PC-9 (cell line): Measurements from ENCODE around the gene TTI1. TPM values are rescaled to one million over a fixed set of nuclear protein-coding genes. Genes with fewer than 3 reads are reported as not detected.

ENCODE experiments used
- BruUV-seq: library from RNA; stranded (reverse); fragments of 400-500 nt; replicated peaks from 2 replicates; lab custom pipeline; 2021; lab: Mats Ljungman, UMichigan
- CTCF ChIA-PET: fragments of 300-600 bp; sonication (Branson Sonifier 250); formaldehyde crosslinking; loops from one replicate; lab custom pipeline; 2022; ENCODE audit warnings: antibody characterized with exemption; lab: Charles Lee
- POLR2A ChIA-PET: fragments of 300-600 bp; sonication (Branson Sonifier 250); formaldehyde crosslinking; loops from one replicate; lab custom pipeline; 2022; ENCODE audit warnings: antibody characterized with exemption; ENCODE audit not compliant: unreplicated experiment; lab: Charles Lee
- DNase-seq, 2 experiments: peaks; one replicate each; pipeline versions ENCODE4 v3.0.0 to v3.0.0-alpha.2; 2015 to 2022; ENCODE audit warnings: mixed read lengths in 1 of 2
- H2AFZ ChIP-seq: fragments of 200-600 bp; sonication (generic); 2 replicates; pipeline ENCODE4 v1.8.1; 2017; ENCODE audit warnings: antibody characterized with exemption
- H3F3A ChIP-seq: fragments of 200-600 bp; sonication (generic); 2 replicates; pipeline ENCODE4 v1.8.1; 2017; ENCODE audit warnings: antibody characterized with exemption, mild to moderate bottlenecking, low read depth; ENCODE audit not compliant: insufficient read depth
- H3K27ac ChIP-seq: fragments of 200-600 bp; sonication (generic); 2 replicates; pipeline ENCODE4 v1.6.1; 2016; ENCODE audit warnings: mixed run types
- H3K27me3 ChIP-seq: fragments of 200-600 bp; sonication (generic); 2 replicates; pipeline ENCODE4 v1.6.1; 2016; ENCODE audit warnings: low read depth, mixed run types; ENCODE audit not compliant: insufficient read depth
- H3K36me3 ChIP-seq: fragments of 200-600 bp; sonication (generic); 2 replicates; pipeline ENCODE4 v1.6.1; 2016; ENCODE audit warnings: low read depth, mixed run types
- H3K4me1 ChIP-seq: fragments of 200-600 bp; sonication (generic); replicated peaks from 2 replicates; pipeline ENCODE4 v1.6.1; 2016; ENCODE audit warnings: mixed run types; ENCODE audit not compliant: insufficient read depth
- H3K4me2 ChIP-seq: fragments of 200-600 bp; sonication (generic); 2 replicates; pipeline ENCODE4 v1.6.1; 2017; ENCODE audit warnings: mixed run types
- H3K4me3 ChIP-seq: fragments of 200-600 bp; sonication (generic); 2 replicates; pipeline ENCODE4 v1.6.1; 2016; ENCODE audit warnings: mixed run types
- H3K79me2 ChIP-seq: fragments of 200-600 bp; sonication (generic); 2 replicates; pipeline ENCODE4 v1.6.1; 2017; ENCODE audit warnings: low read depth, mixed run types
- H3K9me2 ChIP-seq: fragments of 200-600 bp; sonication (generic); 2 replicates; pipeline ENCODE4 v1.8.1; 2017; ENCODE audit warnings: mild to moderate bottlenecking; ENCODE audit not compliant: insufficient read depth
- H3K9me3 ChIP-seq: fragments of 200-600 bp; sonication (generic); 2 replicates; pipeline ENCODE4 v1.8.1; 2016; ENCODE audit warnings: low read depth; ENCODE audit not compliant: insufficient read depth
- H4K20me1 ChIP-seq: fragments of 200-600 bp; sonication (generic); 2 replicates; pipeline ENCODE4 v1.8.1; 2017; ENCODE audit not compliant: insufficient read depth
- EZH2 ChIP-seq: fragments of 200-600 bp; sonication (generic); IDR thresholded peaks from 2 replicates; pipeline ENCODE4 v1.8.0; 2017; ENCODE audit warnings: antibody characterized with exemption, low read depth
- intact Hi-C: fragments of 100-400 bp; cut with micrococcal nuclease; formaldehyde crosslinking; loops from one replicate; pipeline ENCODE4 v1.10.0; 2022; ENCODE audit not compliant: unreplicated experiment
- total RNA-seq: library from RNA; stranded (reverse); gene quantifications from 2 replicates; pipeline ENCODE4 v1.2.3, GENCODE V29; 2021
- TF ChIP-seq, protein P1 (sequence below): fragments of 200-600 bp; sonication (generic); conservative IDR thresholded peaks from 2 replicates; pipeline ENCODE4 v1.6.1; 2017; ENCODE audit warnings: mixed run types, antibody characterized with exemption, mild to moderate bottlenecking, moderate library complexity

TTI1 gene
- total RNA-seq, 1 experiment from 2014 or later = 34.2 TPM

DNA sequence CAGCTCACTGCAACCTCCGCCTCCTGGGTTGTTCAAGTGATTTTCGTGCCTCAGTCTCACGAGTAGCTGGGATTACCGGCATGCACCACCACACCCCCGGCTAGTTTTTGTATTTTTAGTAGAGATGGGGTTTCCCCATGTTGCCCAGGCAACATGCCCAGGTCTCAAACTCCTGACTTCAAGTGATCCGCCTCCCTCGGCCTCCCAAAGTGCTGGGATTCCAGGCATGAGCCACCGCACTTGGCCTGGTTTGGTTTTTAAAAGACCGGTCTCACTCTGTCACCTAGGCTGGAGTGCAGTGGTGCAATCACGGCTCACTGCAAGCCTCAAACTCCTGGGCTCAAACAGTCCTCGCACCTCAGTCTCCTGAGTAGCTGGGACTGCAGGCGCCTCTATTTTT lies 90.2 kb downstream of the TTI1 start:
- Histone ChIP-seq H3F3A (no peaks in the 10 kb centered on the region), H3K9me2 (no peaks in the 10 kb centered on the region), H3K27me3 (peaks cover 29% of the 10 kb centered on the region), H3K79me2 (no peaks in the 10 kb centered on the region), H3K4me2 (no peak overlapping the region), H4K20me1 (no peaks in the 10 kb centered on the region), H3K36me3 (no peaks in the 10 kb centered on the region), H3K4me1 (no peaks in the 10 kb centered on the region), H3K4me3 (no peak overlapping the region), H3K27ac (no peak overlapping the region), H2AFZ (no peak overlapping the region), H3K9me3 (no peaks in the 10 kb centered on the region)
- POLR2A ChIA-PET = no interaction called here
- intact Hi-C loops = no loop called here
- CTCF ChIA-PET = interaction anchor here (0.6 kb wide), 1 partner anchor 231 kb away, joined by 3 read pairs; no protein-coding TSS in a partner anchor
- BruUV-seq = no TSS peak
- TF ChIP-seq, protein P1, sequence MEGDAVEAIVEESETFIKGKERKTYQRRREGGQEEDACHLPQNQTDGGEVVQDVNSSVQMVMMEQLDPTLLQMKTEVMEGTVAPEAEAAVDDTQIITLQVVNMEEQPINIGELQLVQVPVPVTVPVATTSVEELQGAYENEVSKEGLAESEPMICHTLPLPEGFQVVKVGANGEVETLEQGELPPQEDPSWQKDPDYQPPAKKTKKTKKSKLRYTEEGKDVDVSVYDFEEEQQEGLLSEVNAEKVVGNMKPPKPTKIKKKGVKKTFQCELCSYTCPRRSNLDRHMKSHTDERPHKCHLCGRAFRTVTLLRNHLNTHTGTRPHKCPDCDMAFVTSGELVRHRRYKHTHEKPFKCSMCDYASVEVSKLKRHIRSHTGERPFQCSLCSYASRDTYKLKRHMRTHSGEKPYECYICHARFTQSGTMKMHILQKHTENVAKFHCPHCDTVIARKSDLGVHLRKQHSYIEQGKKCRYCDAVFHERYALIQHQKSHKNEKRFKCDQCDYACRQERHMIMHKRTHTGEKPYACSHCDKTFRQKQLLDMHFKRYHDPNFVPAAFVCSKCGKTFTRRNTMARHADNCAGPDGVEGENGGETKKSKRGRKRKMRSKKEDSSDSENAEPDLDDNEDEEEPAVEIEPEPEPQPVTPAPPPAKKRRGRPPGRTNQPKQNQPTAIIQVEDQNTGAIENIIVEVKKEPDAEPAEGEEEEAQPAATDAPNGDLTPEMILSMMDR = no peak
- no peak for TF ChIP-seq EZH2
- DNase-seq = no peak

DNA sequence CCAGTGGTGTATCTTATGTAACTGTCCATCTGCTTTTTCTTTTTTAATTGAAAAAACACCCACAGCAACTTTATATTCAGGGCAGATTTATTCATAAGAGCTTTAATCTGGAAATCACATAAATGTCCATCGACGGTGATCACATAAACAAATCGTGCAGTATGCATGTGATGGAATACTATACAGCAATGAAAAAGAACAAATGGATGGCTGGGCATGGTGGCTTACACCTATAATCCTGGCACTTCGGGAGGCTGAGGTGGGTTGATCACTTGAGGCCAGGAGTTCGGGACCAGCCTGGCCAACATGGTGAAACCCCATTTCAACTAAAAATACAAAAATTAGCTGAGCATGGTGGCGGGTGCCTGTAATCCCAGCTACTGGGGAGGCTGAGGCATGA lies 91.3 kb downstream of the TTI1 start:
- Histone ChIP-seq H3K36me3 (no peaks in the 10 kb centered on the region), H3K4me3 (no peak overlapping the region), H3F3A (no peaks in the 10 kb centered on the region), H3K9me3 (no peaks in the 10 kb centered on the region), H2AFZ (no peak overlapping the region), H3K27ac (no peak overlapping the region), H3K4me1 (no peaks in the 10 kb centered on the region), H4K20me1 (no peaks in the 10 kb centered on the region), H3K79me2 (no peaks in the 10 kb centered on the region), H3K4me2 (no peak overlapping the region), H3K27me3 (peaks cover 18% of the 10 kb centered on the region), H3K9me2 (no peaks in the 10 kb centered on the region)
- intact Hi-C loops = no loop called here
- DNase-seq = no peak
- ChIA-PET POLR2A (no interaction called here), CTCF (no interaction called here)
- TF ChIP-seq, protein P1 = no peak
- no peak for TF ChIP-seq EZH2
- BruUV-seq = no TSS peak

DNA sequence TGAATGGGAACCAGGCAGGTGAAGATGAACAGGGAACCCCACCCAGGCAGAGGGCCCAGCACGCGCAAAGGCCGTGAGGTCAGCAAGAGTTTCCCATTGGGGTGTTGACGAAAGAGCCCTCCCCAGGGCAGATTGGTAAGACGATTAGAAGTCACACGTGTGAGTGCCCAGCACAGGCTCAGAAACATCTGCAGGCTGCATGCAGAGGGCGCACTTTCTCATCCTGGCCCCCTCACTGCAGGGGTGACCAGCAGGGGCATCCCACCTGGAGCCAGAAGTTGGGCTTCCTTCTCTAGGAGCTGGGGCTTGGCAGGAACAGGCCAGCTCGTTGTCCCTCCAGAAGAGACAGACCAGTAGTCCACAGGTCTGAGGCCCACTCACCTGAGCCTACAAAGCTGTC lies 91.9 kb downstream of the TTI1 start:
- H3K27ac ChIP-seq = no peak overlapping the region
- POLR2A ChIA-PET = no interaction called here

More for the DNA sequence above, 91.9 kb downstream of the TTI1 start:
- Histone ChIP-seq H3K9me3 (no peaks in the 10 kb centered on the region), H3K79me2 (no peaks in the 10 kb centered on the region), H3K4me1 (no peaks in the 10 kb centered on the region), H4K20me1 (no peaks in the 10 kb centered on the region), H3K4me2 (no peak overlapping the region), H3K9me2 (no peaks in the 10 kb centered on the region), H3K27me3 (peaks cover 12% of the 10 kb centered on the region; the same call in 1 of the 2 replicates), H2AFZ (no peak overlapping the region), H3K36me3 (no peaks in the 10 kb centered on the region), H3K4me3 (no peak overlapping the region), H3F3A (no peaks in the 10 kb centered on the region)
- no peak for DNase-seq
- CTCF ChIA-PET = no interaction called here
- intact Hi-C loops = no loop called here
- TF ChIP-seq, protein P1 = no peak; the same call in 1 of the 2 replicates
- no peak for TF ChIP-seq EZH2
- no TSS peak for BruUV-seq
